GM18505 (cell line): ENCODE results near the gene RALY.
"Not testable (repeated sequence)": the region's sequence is repeated elsewhere in the genome, so short reads cannot be mapped to it uniquely, and the experiment has no call there.

ENCODE experiments used
- ATAC-seq: cut with Tn5 transposase; IDR thresholded peaks from one replicate; pipeline ENCODE4 v1.9.1; 2021; ENCODE audit not compliant: unreplicated experiment
- POLR2A ChIP-seq: IDR thresholded peaks from 4 replicates; pipeline ENCODE4 v1.6.1; 2011; ENCODE audit warnings: borderline replicate concordance; ENCODE audit not compliant: insufficient read depth, insufficient read length; ENCODE audit errors: extremely low read depth

The RALY gene

DNA sequence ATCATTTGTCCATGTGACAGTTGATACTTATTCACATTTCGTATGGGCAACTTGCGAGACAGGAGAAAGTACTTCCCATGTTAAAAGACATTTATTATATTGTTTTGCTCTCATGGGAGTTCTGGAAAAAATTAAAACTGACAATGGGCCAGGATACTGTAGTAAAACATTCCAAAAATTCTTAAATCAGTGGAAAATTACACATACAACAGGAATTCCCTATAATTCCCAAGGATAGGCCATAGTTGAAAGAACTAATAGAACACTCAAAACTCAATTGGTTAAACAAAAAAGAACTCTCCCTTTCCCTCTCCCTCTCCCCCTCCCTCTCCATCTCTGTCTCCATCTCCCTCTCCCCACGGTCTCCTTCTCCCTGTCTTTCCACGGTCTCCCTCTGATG is 137.8 kb downstream of the RALY start:
- no peak for ATAC-seq
- no peak for TF ChIP-seq POLR2A

- not testable (repeated sequence) for ATAC-seq
These were observed 138.8 kb downstream of the RALY start for GRCh38 chr20:34132491-34132890.

- not testable (repeated sequence) for ATAC-seq
These were observed 139.2 kb downstream of the RALY start for GRCh38 chr20:34132943-34133342.

DNA sequence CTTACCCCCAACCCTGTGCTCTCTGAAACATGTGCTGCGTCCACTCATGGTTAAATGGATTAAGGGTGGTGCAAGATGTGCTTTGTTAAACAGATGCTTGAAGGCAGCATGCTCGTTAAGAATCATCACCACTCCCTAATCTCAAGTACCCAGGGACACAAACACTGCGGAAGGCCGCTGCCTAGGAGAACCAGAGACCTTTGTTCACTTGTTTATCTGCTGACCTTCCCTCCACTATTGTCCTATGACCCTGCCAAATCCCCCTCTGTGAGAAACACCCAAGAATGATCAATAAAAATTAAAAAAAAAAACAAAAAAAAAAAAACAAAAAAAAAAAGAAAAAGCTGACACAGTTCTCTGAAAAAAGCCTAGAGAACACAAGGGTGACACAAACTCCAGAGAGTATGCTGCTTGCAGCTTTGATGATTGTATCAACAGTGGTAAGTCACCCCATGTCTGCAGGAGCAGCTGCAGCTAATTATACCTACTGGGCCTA is 139.7 kb downstream of the RALY start:
- ATAC-seq: not testable (repeated sequence)
